ENCODE data around the gene MEOX2. TPM values are rescaled to one million over a fixed set of nuclear protein-coding genes. Genes with fewer than 3 reads are reported as not detected.

The MEOX2 gene
- total and polyA plus RNA-seq, 2 donors from 2014 or later, result 1.2 TPM; not detected in 1

DNA sequence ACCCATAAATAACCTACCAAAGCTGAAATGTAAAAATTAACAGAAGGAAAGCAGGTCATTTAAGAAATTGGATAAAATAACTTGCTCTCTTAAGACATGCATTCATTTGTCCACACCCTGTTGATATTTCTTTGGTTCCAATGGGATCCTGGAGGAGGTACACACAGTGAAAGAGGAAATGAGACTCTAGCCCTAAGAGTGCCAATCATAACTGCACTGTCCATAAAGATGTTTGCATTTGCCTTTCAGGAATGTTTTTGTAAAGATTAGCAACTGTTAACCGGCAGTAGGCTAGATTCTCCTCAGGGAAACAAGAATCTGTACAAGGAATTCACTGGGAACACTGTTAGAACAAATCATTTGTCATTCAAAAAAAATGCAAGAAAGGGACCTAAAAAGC is 61.0 kb downstream of the MEOX2 start:
- no peaks in the 10 kb centered on the region for H3K4me1 ChIP-seq (ENCODE audit: control insufficient read depth in 2 of 3, insufficient read depth in 2 of 3, low read depth in 1 of 3, low read length in 3 of 3)
- H3K4me3 ChIP-seq (ENCODE audit: low read length in 3 of 3), result no peak overlapping the region
- no peak for DNase-seq
- intact Hi-C loops (cut with DNase I), result no loop called here
- H3K27me3 ChIP-seq (ENCODE audit: control insufficient read depth, insufficient read depth, low read length), result no peaks in the 10 kb centered on the region
- H3K9ac ChIP-seq (ENCODE audit: low read length in 3 of 3), result no peak overlapping the region
- no peak for FAIRE-seq
- H3K9me3 ChIP-seq (ENCODE audit: control insufficient read depth in 2 of 3, insufficient read depth in 1 of 3, low read length in 3 of 3), result no peaks in the 10 kb centered on the region
- H3K27ac ChIP-seq (ENCODE audit: low read depth in 2 of 2, low read length in 2 of 2), result no peak overlapping the region
- TF ChIP-seq, protein P1, sequence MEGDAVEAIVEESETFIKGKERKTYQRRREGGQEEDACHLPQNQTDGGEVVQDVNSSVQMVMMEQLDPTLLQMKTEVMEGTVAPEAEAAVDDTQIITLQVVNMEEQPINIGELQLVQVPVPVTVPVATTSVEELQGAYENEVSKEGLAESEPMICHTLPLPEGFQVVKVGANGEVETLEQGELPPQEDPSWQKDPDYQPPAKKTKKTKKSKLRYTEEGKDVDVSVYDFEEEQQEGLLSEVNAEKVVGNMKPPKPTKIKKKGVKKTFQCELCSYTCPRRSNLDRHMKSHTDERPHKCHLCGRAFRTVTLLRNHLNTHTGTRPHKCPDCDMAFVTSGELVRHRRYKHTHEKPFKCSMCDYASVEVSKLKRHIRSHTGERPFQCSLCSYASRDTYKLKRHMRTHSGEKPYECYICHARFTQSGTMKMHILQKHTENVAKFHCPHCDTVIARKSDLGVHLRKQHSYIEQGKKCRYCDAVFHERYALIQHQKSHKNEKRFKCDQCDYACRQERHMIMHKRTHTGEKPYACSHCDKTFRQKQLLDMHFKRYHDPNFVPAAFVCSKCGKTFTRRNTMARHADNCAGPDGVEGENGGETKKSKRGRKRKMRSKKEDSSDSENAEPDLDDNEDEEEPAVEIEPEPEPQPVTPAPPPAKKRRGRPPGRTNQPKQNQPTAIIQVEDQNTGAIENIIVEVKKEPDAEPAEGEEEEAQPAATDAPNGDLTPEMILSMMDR (IDR thresholded peaks at IDR 0.05; ENCODE audit: borderline replicate concordance, extremely low read depth, insufficient read depth), result no peak
- H3K36me3 ChIP-seq (ENCODE audit: control insufficient read depth in 2 of 3, insufficient read depth in 3 of 3, low read length in 3 of 3), result no peaks in the 10 kb centered on the region

DNA sequence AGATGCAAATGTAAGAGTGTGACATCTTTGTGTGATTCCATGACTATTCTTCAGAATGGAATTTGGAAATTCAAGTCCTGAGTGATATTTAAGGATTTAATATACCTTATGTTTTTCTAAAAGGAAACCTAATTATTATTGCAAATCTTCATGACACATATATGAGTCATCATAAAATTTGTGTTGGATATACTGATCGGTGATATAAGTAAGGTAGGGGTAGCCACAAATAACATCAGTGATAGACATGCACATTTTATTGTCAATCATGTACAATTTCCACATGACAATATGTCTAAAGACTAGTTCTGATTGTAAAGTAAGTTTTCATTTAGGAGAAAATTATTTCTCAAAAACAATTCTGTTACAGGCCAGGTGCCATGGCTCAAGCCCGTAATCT is 65.0 kb downstream of the MEOX2 start:
- intact Hi-C loops (cut with DNase I), result no loop called here
- Histone ChIP-seq H3K9me3 (ENCODE audit: control insufficient read depth in 2 of 3, insufficient read depth in 1 of 3, low read length in 3 of 3) (no peaks in the 10 kb centered on the region), H3K36me3 (ENCODE audit: control insufficient read depth in 2 of 3, insufficient read depth in 3 of 3, low read length in 3 of 3) (no peaks in the 10 kb centered on the region), H3K9ac (ENCODE audit: low read length in 3 of 3) (no peak overlapping the region), H3K27me3 (ENCODE audit: control insufficient read depth, insufficient read depth, low read length) (no peaks in the 10 kb centered on the region), H3K4me1 (ENCODE audit: control insufficient read depth in 2 of 3, insufficient read depth in 2 of 3, low read depth in 1 of 3, low read length in 3 of 3) (no peaks in the 10 kb centered on the region), H3K4me3 (ENCODE audit: low read length in 3 of 3) (no peak overlapping the region), H3K27ac (ENCODE audit: low read depth in 2 of 2, low read length in 2 of 2) (no peak overlapping the region)
- TF ChIP-seq, protein P1 (IDR thresholded peaks at IDR 0.05; ENCODE audit: borderline replicate concordance, extremely low read depth, insufficient read depth), result no peak
- no peak for FAIRE-seq
- no peak for DNase-seq

DNA sequence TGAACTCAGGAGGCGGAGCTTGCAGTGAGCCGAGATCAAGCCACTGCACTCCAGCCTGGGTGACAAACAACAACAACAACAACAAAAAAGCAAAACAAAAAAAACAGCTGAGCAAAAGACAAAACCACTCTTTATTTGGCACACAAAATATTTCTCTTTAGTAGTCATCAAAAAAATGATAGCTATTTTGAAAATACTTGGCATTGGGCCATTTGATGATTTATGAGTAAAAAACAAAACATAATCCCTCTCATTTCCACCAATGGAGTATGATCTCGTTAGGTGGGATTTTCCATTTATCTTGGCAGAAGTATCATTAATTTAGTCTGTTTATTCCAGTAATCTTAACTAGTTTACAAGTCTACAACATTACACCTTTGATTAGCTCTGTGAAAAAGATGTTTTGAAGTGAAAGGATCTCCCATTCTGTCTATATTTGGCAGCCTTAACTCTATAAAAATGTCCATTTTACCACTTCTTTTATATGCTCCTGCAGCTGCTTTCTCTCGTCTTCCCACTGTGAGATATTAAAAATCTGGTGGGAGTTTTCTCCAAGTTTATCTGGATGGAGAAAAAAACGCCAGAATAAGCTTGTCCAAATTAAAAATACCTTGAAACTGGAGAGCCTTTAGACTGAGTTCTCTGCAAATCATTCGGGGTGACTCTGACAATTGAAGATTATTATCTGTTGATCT is 65.8 kb downstream of the MEOX2 start:
- TF ChIP-seq, protein P1 (IDR thresholded peaks at IDR 0.05; ENCODE audit: borderline replicate concordance, extremely low read depth, insufficient read depth), result no peak
- Histone ChIP-seq H3K36me3 (ENCODE audit: control insufficient read depth in 2 of 3, insufficient read depth in 3 of 3, low read length in 3 of 3) (no peaks in the 10 kb centered on the region), H3K9ac (ENCODE audit: low read length in 3 of 3) (no peak overlapping the region), H3K4me3 (ENCODE audit: low read length in 3 of 3) (no peak overlapping the region), H3K4me1 (ENCODE audit: control insufficient read depth in 2 of 3, insufficient read depth in 2 of 3, low read depth in 1 of 3, low read length in 3 of 3) (no peaks in the 10 kb centered on the region), H3K27ac (ENCODE audit: low read depth in 2 of 2, low read length in 2 of 2) (no peak overlapping the region), H3K27me3 (ENCODE audit: control insufficient read depth, insufficient read depth, low read length) (no peaks in the 10 kb centered on the region), H3K9me3 (ENCODE audit: control insufficient read depth in 2 of 3, insufficient read depth in 1 of 3, low read length in 3 of 3) (no peaks in the 10 kb centered on the region)
- intact Hi-C loops (cut with DNase I), result no loop called here
- peak in 2 of 5 donors; percentile 24 to 50 for DNase-seq
- no peak for FAIRE-seq

DNA sequence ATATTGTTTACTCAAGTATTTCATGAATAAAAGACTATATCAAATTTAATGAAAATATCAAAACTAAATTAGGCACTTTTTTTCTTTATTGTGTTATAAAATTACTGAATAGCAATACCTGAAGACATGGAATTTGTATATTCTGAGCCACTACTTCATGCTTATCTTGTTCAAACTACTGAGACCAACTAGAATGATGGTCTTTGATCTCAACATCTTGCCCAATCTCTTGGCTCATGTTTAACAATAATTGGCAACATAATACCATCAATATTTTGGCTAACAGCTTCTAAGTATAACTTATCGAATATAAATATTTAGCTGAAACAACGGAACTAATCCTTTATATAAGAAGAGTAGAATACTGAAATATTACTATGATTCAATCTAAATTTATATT is 68.2 kb downstream of the MEOX2 start:
- no peak overlapping the region for H3K9ac ChIP-seq (ENCODE audit: low read length in 3 of 3)
- no peaks in the 10 kb centered on the region for H3K36me3 ChIP-seq (ENCODE audit: control insufficient read depth in 2 of 3, insufficient read depth in 3 of 3, low read length in 3 of 3)
- DNase-seq, result no peak
- FAIRE-seq, result no peak
- H3K4me1 ChIP-seq (ENCODE audit: control insufficient read depth in 2 of 3, insufficient read depth in 2 of 3, low read depth in 1 of 3, low read length in 3 of 3), result no peaks in the 10 kb centered on the region
- intact Hi-C loops (cut with DNase I), result no loop called here
- TF ChIP-seq, protein P1 (IDR thresholded peaks at IDR 0.05; ENCODE audit: borderline replicate concordance, extremely low read depth, insufficient read depth), result no peak
- no peaks in the 10 kb centered on the region for H3K27me3 ChIP-seq (ENCODE audit: control insufficient read depth, insufficient read depth, low read length)
- no peaks in the 10 kb centered on the region for H3K9me3 ChIP-seq (ENCODE audit: control insufficient read depth in 2 of 3, insufficient read depth in 1 of 3, low read length in 3 of 3)
- no peak overlapping the region for H3K27ac ChIP-seq (ENCODE audit: low read depth in 2 of 2, low read length in 2 of 2)
- no peak overlapping the region for H3K4me3 ChIP-seq (ENCODE audit: low read length in 3 of 3)

All from kidney (tissue), 14 donors.